Skin epidermis (tissue), 12 donors: Measurements from ENCODE around the gene CACNA1E.

ENCODE experiments used
- H3K27ac ChIP-seq, 21 experiments: fragments of 200-600 bp; sonication (generic) in 11 of 21; one replicate each; pipeline ENCODE4 v1.5.0; 2020; ENCODE audit warnings: mild to moderate bottlenecking in 3 of 21, inconsistent platforms in 2 of 21, moderate library complexity in 2 of 21
- H3K4me3 ChIP-seq, 7 experiments: fragments of 200-600 bp; sonication (generic) in 2 of 7; one replicate each; pipeline ENCODE4 v1.5.0; 2020; ENCODE audit warnings: inconsistent platforms in 2 of 7, mild to moderate bottlenecking in 2 of 7, moderate library complexity in 1 of 7

CACNA1E gene

GRCh38 chr1:181482521-181483284 is 614 bp upstream of the CACNA1E start:
- Histone ChIP-seq H3K4me3 (peak overlapping the region in 4 of 7 experiments; percentile 8 to 31 (median 18)), H3K27ac (no peak overlapping the region)

GRCh38 chr1:181484821-181485220 is 1.5 kb downstream of the CACNA1E start:
- Histone ChIP-seq H3K4me3 (no peak overlapping the region), H3K27ac (no peak overlapping the region)

- H3K4me3 ChIP-seq, result no peak overlapping the region
Measured at GRCh38 chr1:181485287-181486097, 2.2 kb downstream of the CACNA1E start.

GRCh38 chr1:181486098-181486420 is 2.7 kb downstream of the CACNA1E start:
- Histone ChIP-seq H3K27ac (no peak overlapping the region), H3K4me3 (no peak overlapping the region)

More at GRCh38 chr1:181485287-181486097, 2.2 kb downstream of the CACNA1E start:
- H3K27ac ChIP-seq, result no peak overlapping the region

- H3K4me3 ChIP-seq, result no peak overlapping the region
- no peak overlapping the region for H3K27ac ChIP-seq
Measured at GRCh38 chr1:181488866-181489265, 5.5 kb downstream of the CACNA1E start.

- no peak overlapping the region for H3K4me3 ChIP-seq
Measured at GRCh38 chr1:181490276-181490675, 7.0 kb downstream of the CACNA1E start.

GRCh38 chr1:181490740-181491712 is 7.7 kb downstream of the CACNA1E start:
- no peak overlapping the region for H3K4me3 ChIP-seq
- no peak overlapping the region for H3K27ac ChIP-seq

More at GRCh38 chr1:181490276-181490675, 7.0 kb downstream of the CACNA1E start:
- H3K27ac ChIP-seq, result no peak overlapping the region

- H3K27ac ChIP-seq, result no peak overlapping the region
- H3K4me3 ChIP-seq, result no peak overlapping the region
Measured at GRCh38 chr1:181493166-181493565, 9.8 kb downstream of the CACNA1E start.

GRCh38 chr1:181493885-181494284 is 10.6 kb downstream of the CACNA1E start:
- Histone ChIP-seq H3K4me3 (no peak overlapping the region), H3K27ac (no peak overlapping the region)

- Histone ChIP-seq H3K4me3 (no peak overlapping the region), H3K27ac (no peak overlapping the region)
Measured at GRCh38 chr1:181496759-181497158, 13.4 kb downstream of the CACNA1E start.

- H3K27ac ChIP-seq, result no peak overlapping the region
- no peak overlapping the region for H3K4me3 ChIP-seq
Measured at GRCh38 chr1:181497870-181498269, 14.6 kb downstream of the CACNA1E start.

- H3K27ac ChIP-seq, result no peak overlapping the region
- H3K4me3 ChIP-seq, result no peak overlapping the region
Measured at GRCh38 chr1:181499825-181500224, 16.5 kb downstream of the CACNA1E start.

- Histone ChIP-seq H3K27ac (no peak overlapping the region), H3K4me3 (no peak overlapping the region)
Measured at GRCh38 chr1:181500636-181501035, 17.3 kb downstream of the CACNA1E start.

- Histone ChIP-seq H3K4me3 (no peak overlapping the region), H3K27ac (no peak overlapping the region)
Measured at GRCh38 chr1:181501612-181502011, 18.3 kb downstream of the CACNA1E start.

GRCh38 chr1:181503171-181503810 is 20.0 kb downstream of the CACNA1E start:
- H3K27ac ChIP-seq, result peak overlapping the region in 4 of 21 experiments; percentile 16 to 59 (median 36)
- H3K4me3 ChIP-seq, result no peak overlapping the region

- no peak overlapping the region for H3K4me3 ChIP-seq
- peak overlapping the region in 2 of 21 experiments; percentile 36 to 59 for H3K27ac ChIP-seq
Measured at GRCh38 chr1:181504399-181504842, 21.1 kb downstream of the CACNA1E start.

GRCh38 chr1:181506563-181507353 is 23.4 kb downstream of the CACNA1E start:
- Histone ChIP-seq H3K4me3 (no peak overlapping the region), H3K27ac (no peak overlapping the region)

GRCh38 chr1:181508486-181509165 is 25.3 kb downstream of the CACNA1E start:
- Histone ChIP-seq H3K27ac (no peak overlapping the region), H3K4me3 (no peak overlapping the region)
